AG08396 (cell line): ENCODE measurements around the gene S100B.
"Not testable (repeated sequence)": the region's sequence is repeated elsewhere in the genome, so short reads cannot be mapped to it uniquely, and the experiment has no call there.

Source experiments
- DNase-seq: peaks from one replicate; pipeline ENCODE4 v3.0.0; 2012; ENCODE audit warnings: low spot score, mixed read lengths

The S100B gene

DNA sequence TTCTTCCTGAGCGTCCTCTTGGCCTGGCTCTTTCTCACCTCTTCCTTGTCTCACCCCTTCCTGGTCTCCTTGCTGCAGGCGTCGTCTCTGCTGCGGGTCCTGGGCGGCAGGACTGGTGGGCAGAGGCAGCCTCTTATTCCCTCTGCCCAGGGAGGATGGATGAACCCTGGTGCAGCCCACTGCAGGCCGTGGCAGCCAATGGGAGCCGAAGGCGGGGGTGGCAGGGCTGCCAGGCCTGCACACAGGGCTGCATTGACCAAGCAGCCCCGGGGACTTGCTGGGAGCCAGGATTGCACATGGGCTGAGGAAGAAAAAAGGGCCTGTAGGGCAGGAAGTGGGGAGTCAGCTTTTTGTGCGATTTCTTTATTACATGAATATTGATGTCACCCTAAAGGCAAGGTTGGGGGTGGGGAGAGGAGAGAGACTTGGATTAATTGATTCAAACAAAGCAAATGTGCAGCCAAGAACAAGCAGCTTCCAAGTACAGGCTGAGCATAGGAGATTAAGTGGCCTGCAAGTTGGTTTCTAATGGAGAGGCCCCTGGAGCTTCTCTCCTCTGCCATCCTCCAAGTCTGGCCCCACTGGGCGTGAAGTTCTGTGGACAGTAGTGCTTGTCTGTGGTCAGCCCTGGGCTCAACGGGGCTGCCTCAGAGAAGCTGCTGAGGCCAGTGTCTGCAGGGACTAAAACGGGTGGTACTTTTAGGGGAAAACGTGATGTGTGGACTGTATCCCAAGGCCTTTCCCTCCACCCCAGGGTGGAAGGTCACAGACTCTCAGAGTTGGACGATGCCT lies at the start of gene S100B:
S100B (minus strand) TSS at position 108 of the 792 bp plus-strand sequence. CDS start 2,667 bp downstream, outside the sequence.
- DNase-seq, result no peak

GRCh38 chr21:46651121-46651520 lies 46.2 kb upstream of the S100B start:
- no peak for DNase-seq

- no peak for DNase-seq
Measured at GRCh38 chr21:46650476-46651098, 45.7 kb upstream of the S100B start.

GRCh38 chr21:46649356-46649755 lies 44.5 kb upstream of the S100B start:
- DNase-seq, result no peak

- DNase-seq, result no peak
Measured at GRCh38 chr21:46648539-46648938, 43.7 kb upstream of the S100B start.

- no peak for DNase-seq
Measured at GRCh38 chr21:46646541-46647154, 41.8 kb upstream of the S100B start.

GRCh38 chr21:46645840-46646239 lies 41.0 kb upstream of the S100B start:
- DNase-seq, result no peak

GRCh38 chr21:46643379-46644177 lies 38.7 kb upstream of the S100B start:
- DNase-seq, result no peak

- no peak for DNase-seq
Measured at GRCh38 chr21:46641656-46642055, 36.8 kb upstream of the S100B start.

DNA sequence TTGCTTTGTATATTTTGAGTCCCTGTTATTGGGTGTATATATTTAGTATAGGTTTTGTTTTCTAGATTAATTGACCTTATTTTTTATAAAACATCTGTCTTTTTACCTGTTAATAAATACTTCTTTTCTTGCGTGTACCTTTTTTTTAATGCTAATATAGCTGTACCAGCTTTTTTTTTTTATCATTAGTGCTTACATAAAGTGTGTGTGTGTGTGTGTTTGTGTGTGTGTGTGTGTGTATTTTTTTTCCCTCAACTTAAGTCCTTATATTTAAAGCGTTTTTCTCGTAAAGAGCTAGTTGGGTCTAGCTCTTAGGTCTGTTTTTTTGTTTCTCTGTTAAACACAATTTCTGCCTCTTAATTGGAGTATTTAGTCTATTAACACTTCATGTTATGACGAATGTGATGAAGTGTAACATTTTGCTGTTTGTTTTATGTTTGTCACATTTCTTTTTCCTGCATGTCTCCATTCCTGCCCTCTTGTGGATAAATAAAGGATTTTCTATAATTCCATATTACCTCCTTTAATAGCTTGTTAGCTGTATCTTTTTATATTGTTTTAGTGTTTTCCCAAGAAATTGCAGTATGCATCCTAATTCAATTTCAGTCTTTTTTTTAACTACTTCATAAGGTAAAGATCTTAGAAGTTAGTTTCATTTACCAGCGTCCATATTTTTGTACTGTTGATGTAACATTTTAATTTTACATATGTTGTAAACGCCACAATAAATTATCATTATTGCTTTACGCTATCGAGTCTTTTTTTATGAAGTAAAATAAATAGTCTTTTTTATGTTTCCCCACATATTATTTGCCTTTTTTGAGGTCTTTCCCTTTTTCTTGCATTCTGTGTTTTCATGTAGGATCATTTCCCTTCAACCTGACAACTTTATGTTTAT lies 34.9 kb upstream of the S100B start:
- no peak for DNase-seq

DNA sequence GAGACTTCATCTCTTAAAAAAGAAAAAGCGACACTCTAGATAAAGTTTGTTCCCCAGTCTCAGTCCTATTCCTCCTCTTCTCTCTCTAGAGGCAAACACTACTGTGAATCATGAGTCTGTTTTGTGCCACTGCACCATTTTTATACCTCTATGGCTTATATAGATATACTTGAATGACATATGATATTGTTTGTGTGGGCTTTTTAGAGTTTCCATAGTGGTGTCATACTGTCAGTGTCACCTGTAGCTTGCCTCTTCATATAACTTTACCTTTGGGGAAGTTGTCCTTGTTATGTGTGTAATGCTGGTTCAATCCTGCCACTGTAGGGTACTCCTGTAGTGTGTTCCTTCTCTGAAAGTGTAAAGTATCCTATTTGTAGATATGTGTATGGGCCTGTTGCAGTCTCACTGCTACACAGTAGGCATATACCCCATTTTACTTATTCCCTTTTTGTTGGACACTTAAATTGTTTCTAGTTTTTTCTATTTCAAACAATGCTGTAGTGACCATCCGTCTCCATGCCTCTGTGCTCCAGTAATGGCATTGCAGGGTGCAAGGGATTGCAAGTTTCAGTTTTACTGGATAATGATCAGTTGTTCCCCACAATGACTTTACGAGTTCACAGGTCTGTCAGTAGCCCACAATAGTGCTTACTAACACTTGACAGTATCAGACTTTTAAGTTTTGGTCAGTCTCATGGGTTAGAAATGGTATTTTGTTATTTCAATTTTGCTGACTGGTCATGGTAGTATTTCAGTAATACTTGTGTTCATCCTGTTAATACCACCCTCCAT lies 33.3 kb upstream of the S100B start:
- DNase-seq, result no peak

DNA sequence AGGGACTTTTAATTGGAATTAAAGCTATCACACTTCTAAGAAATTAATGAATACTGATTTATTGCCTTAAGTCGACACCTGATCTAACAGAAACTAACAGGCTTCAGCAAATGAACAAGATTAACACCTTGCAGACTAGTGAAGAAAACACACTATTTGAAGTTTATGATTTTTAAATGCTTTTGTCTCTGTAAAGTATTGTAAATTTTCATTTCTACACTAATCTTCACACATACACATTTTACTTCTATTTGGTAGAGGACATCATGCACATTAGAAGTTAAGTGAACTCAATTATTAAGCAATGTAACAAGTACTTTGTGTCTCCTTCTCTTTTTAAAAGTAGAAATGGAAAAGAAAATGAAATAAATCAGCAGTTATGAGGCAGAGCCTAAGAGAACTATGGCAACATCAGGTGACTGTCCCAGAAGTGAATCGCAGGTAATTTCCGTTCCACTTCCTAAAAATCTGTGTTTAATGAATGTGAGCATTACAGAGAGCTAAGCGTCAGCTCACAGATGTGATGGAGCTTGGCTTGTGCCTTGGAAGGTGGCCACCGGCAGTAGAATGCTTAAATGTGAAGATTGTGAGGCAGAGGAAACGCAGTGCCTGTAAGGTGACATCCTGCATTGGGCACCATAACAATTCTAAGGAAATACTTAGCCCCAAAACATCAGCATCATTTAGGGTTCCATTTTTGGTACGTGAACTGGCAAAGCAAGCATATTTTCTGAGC lies 31.8 kb upstream of the S100B start:
- DNase-seq, result no peak

DNA sequence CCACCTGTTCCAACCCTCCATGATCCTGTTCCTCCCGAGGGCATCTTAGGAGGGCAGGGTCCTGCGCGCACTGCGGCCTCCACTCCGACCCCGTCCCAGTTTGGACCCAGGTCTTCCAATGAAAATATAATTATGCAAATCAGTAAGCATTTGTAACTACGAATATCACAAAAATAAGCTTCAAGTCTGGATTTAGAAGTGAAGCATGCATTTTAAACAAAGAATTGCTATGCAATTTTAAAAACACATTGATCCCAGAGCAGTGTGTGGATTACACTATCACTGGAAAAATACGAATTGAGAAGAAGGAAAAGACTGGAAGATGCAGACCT lies 31.3 kb upstream of the S100B start:
- DNase-seq, result no peak

GRCh38 chr21:46635324-46636180 lies 30.7 kb upstream of the S100B start, which contains the start of gene PRMT2:
TSS of gene PRMT2 (plus strand) at chr21:46635674. CDS start at chr21:46636952, 1,278 bp downstream.
- peak; percentile 100 for DNase-seq

- DNase-seq, result peak; percentile 75
Measured at GRCh38 chr21:46634966-46635323, 30.1 kb upstream of the S100B start.

- no peak for DNase-seq
Measured at GRCh38 chr21:46634427-46634826, 29.5 kb upstream of the S100B start.

DNA sequence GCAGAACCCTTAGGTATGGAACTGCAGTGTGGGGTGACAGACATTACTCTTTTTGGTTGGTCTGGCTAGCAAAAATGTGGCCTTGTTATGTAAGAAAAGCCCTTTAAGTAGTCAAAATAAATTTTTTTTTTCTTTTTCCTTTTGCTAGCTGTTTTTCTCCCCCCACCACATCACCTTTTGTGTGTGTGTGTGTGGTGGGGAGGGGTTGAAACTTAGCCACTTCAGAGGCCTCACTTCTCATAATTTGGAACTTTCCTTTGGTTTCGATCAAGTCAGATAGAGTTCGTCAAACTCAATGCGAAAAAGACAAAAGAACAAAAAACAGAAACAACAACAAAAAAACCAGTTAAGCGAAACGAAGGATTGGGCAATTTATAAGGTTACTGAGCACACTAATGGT lies 28.7 kb upstream of the S100B start:
- no peak for DNase-seq

DNA sequence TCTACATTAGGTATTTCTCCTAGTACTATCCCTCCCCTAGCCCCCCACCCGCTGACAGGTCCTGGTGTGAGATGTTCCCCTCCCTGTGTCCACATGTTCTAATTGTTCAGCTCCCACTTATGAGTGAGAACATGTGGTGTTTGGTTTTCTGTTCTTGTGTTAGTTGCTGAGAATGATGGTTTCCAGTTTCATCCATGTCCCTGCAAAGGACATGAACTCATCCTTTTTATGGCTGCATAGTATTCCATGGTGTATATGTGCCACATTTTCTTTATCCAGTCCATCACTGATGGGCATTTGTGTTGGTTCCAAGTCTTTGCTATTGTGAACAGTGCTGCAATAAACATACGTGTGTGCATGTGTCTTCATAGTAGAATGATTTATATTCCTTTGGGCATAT lies 26.0 kb upstream of the S100B start:
- not testable (repeated sequence) for DNase-seq

DNA sequence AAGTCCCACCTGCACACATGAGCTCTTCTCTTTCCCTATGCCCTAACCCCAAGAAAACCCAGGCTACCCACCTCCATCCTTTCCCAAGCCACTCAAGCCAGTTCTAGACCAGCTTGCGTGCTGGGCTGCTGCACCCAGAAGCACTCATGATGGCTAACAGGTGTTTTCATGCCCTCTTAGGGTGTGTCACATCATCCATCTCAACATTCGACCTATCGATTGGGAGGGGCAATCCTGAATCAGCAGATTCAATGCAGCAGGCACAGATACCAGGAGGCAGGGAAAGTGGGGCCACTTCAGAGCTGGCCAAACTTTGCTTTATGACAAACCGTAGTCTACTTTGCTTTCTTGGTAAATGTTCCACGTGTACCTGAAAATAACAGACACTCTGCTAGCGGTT lies 24.0 kb upstream of the S100B start:
- DNase-seq, result no peak
